GM03348 (cell line): ENCODE results near the gene KRTAP10-12.
"Not testable (repeated sequence)": the region's sequence is repeated elsewhere in the genome, so short reads cannot be mapped to it uniquely, and the experiment has no call there.

ENCODE experiments used
- DNase-seq: peaks from one replicate; pipeline ENCODE4 v3.0.0; 2012; ENCODE audit warnings: low spot score

KRTAP10-12 gene, protein sequence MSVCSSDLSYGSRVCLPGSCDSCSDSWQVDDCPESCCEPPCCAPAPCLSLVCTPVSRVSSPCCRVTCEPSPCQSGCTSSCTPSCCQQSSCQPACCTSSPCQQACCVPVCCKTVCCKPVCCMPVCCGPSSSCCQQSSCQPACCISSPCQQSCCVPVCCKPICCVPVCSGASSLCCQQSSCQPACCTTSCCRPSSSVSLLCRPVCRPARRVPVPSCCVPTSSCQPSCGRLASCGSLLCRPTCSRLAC

DNA sequence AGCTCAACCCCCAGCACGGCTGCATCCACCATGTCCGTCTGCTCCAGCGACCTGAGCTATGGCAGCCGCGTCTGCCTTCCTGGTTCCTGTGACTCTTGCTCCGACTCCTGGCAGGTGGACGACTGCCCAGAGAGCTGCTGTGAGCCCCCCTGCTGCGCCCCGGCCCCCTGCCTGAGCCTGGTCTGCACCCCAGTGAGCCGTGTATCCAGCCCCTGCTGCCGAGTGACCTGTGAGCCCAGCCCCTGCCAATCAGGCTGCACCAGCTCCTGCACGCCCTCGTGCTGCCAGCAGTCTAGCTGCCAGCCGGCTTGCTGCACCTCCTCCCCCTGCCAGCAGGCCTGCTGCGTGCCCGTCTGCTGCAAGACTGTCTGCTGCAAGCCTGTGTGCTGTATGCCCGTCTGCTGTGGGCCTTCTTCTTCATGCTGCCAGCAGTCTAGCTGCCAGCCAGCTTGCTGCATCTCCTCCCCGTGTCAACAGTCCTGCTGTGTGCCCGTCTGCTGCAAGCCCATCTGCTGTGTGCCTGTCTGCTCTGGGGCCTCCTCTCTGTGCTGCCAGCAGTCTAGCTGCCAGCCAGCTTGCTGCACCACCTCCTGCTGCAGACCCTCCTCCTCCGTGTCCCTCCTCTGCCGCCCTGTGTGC lies at the start of gene KRTAP10-12:
Gene KRTAP10-12 (plus strand): TSS at position 1 of the 639 bp plus-strand sequence. CDS start 30 bp downstream, at position 31.
- not testable (repeated sequence) for DNase-seq

DNA sequence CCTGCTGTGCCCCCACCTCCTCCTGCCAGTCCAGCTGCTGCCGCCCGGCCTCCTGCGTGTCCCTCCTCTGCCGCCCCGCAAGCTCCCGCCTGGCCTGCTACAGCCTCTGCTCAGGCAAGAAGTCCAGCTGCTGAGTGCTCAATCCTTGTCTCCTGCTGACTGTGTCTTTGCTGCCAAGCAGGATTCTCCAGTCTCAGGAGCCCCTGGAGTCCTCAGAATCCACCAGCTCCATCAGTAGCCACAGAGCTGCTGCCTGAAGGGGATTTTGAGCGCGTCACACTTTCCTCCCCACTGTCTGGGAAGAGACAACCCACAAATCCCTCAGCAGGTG lies 49.8 kb upstream of the KRTAP10-12 start:
- DNase-seq, result no peak

DNA sequence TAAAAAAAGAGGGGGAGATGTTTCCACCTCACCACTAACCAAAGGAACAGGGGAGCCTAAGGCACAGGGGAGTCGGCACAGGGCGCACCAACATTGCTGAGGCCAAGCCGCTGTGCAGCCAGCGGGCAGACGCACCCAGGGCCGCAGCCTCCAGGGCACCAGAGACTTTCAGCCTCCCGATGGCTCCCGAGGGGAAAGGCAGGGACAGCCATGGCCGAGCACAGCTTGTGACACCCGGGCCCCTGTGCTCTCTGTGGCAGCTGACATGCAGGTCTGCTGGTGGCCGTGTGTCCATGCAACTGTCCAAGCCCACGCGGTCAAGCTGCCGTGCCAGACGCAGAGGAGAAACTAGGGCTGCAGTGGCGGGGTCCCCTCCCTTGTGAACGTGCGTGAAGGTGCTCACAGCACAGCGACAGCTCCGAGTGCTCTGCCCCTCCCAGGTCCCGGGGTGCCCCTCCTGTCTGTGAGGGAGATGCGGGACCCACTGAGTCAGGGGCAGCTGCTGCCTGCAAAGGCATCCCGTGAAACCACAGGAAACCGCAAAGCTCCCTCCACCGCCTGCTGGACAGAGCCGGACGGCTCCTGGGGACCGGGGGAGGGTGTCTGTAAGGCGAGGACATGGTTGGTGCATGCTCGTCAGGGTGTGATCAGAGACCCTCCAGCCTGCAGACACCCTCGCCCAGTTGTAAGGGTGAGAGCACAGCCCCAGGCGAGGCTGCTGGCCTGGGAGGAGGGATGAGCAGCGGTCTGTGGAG lies 48.2 kb upstream of the KRTAP10-12 start:
- no peak for DNase-seq

DNA sequence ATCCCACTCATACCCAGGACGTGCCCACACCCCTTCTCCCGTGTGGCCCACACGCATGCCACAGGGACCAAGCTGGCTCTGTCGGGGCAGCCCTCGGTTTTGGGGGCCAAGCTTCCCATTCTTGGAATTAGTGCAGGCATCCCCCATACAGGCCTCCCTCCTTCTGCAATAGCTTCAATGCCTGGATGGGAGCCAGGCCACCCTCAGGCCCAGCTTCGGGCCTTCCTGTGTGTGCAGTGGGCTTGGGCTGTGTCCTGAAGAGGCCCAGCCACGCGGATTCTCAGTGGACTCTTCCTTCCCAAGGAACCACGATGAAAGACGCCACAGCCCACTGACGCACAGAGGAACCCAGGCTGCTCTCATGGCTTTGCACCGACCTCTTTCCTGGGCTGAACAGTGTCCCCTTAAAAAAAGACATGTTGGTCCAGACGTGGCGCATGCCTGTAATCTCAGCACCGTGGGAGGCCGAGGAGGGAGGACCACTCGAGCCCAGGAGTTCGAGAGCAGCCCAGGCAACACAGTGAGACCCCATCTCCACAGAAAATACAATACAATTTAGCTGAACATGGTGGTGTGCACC lies 47.4 kb upstream of the KRTAP10-12 start:
- DNase-seq, result no peak

DNA sequence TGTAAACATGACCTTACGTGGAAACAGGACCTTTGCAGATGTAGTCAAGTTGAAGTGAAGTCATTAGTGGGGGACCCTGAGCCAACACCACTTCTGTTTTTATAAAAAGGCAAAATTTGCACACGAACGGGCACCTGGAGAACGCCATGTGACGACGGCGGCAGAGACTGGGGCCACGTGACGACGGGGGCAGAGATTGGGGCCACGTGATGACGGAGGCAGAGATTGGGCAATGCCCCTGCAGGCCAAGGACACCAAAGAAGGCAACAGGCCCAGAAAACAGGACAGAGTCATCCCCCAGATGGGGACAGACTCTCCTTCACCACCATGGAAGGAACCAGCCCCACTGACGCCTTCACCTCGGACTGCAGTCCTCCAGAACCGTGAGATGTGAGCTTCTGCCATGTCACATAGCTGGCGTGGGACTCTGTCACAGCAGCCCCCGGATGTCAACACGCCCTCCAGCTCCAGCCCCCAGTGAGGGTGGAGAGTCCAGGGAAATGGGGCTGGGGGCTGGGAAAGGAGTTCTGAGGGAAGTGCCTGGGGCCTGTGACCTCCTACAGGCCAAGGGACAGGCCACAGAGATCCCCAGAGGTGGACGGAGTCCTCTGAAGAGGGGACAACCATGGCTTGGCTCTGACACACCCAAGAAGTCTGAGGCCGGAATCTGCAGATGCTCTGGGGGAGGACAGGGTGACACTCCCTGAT lies 46.6 kb upstream of the KRTAP10-12 start:
- DNase-seq, result no peak

DNA sequence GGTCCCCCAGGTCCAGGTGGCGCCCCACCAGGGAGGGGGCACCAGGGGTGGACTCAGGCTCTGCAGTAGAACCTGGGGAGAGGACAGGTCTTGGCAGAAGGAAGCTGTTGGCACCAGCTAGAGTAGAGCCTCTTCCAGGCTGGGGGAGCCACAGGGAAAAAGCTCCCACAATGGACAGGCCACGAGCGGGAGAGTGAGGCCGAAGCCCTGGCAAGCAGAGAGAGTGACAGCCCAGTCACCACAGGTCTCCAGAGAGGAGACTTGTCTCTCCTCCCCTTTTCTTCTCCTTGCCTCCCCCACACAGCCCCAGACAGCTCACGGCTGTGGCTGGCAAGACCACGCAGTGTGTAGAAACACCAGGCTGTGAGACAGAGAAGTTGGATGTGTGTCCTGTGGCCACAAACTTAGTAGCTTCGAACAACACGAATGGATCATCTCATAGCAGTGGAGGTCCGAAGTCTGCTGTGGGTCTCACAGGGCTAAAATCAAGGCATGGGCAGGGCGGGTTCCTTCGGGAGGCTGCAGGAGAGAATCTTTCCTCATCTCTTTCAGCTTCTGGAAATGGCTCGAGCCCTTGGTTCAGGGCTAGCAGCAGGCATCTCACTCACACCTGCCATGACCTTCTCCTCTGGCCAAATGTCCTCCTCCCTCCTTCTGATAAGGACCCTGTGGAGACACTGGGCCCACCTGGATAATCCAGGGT lies 45.8 kb upstream of the KRTAP10-12 start:
- no peak for DNase-seq

DNA sequence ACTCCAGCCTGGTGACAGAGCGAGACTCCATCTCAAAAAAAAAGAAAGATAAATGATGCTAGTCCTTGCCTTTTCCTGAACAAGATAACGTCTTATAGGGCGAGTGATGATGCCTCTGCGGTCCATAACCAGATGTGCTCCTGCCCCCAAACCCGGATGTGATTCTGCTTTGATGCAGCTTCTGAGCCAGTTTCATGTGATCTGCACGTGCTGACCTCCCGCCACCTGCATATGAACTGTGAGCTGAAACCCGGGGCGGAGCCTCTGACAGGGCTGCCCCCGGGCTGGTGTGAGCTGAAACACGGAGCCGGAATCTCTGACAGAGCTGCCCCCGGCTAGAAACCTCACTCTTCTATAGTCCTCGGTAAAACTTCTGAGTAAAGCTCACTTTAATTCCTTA lies 43.8 kb upstream of the KRTAP10-12 start:
- no peak for DNase-seq

DNA sequence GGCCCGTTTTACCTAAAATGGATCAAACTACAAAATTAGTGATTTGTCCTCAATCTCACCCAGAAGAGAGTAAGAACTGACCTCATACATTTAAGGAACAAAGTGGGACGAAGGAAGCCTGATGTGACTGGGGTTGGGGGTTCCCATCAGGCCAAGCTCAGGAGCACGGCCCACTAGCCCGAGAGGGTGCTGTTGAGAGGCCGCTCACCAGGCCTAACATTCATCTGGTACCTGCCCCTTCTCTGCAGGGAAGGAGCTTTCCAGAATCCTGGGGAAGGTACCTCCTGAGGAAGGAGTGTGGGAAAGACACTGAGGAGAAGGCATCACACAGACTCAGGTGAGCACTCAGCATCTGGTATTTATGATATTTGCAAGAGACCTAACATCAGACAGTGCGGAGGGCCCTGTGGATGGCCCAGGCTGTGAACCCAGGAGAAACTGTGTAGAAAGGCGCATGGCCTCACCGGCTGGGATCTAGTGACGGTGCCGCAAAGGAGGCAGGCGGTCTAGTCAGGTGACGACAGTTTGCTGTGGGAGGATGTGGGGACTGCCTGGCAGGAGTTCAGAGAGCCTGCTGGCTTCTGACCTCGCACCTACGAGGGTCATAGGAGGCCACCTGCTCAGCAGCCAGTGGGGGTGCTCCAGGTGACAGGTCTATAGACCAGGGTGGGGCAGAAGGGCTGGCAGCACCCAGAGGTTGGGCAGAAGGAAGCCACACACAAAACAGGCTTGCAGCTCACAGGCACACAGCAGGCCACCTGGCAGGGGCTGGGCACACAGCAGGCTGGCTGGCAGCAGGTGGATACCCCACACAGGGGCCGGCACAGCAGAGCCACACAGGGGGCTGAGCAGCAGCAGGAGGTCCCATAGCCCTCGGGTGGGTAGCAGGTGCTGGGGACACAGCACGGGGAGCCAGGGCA lies 43.1 kb upstream of the KRTAP10-12 start:
- DNase-seq, result no peak

DNA sequence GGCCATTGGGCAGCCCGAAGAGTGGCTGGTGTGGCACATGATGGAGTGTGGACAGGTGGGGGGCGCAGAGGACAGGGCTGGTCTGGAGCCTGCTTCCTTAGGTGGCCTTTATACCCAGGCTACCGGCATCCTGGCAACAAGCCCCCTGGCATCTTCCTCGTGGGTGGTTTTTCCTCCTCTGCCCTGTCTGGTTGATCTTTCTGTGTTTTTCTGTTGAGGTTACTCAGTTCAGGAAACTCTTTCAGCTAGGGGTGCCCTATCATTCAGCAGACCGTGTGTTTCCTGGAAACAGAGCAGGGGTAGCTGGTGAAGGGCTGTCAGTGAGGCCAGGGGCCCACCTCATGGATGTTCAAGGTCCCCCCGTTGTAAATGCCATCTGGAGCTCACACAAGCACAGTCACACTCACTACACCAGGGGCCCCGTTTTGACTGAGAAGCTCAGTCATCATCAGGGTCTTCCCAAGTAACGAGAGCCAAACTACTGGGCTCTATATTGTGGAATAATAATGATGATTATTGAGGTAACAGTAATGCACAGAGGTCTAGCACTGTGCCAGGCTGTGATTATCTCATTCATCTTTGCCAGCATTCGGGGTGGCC lies 42.3 kb upstream of the KRTAP10-12 start, which contains the start of gene KRTAP12-4:
Gene KRTAP12-4 (minus strand): TSS at position 84 of the 600 bp plus-strand sequence. CDS start 45 bp downstream, at position 39.
- DNase-seq, result no peak

DNA sequence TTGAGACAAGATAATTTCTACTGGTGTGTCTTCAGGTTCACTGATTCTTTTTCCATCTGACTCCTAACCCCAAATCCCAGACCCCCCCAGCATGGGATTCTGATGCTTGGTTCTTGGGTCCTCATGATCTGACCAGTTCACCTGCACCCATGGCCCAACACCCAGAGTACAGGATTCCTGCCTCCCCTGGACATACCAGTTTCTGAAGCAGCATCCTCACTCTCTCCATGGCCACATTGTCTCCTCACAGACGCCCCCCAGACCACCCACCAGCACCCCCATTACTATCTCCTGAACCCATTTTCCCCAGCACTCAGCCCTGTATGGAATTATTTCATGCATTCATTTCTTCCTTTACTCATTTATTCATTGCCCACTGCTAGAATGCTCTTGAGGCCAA lies 40.1 kb upstream of the KRTAP10-12 start:
- no peak for DNase-seq

DNA sequence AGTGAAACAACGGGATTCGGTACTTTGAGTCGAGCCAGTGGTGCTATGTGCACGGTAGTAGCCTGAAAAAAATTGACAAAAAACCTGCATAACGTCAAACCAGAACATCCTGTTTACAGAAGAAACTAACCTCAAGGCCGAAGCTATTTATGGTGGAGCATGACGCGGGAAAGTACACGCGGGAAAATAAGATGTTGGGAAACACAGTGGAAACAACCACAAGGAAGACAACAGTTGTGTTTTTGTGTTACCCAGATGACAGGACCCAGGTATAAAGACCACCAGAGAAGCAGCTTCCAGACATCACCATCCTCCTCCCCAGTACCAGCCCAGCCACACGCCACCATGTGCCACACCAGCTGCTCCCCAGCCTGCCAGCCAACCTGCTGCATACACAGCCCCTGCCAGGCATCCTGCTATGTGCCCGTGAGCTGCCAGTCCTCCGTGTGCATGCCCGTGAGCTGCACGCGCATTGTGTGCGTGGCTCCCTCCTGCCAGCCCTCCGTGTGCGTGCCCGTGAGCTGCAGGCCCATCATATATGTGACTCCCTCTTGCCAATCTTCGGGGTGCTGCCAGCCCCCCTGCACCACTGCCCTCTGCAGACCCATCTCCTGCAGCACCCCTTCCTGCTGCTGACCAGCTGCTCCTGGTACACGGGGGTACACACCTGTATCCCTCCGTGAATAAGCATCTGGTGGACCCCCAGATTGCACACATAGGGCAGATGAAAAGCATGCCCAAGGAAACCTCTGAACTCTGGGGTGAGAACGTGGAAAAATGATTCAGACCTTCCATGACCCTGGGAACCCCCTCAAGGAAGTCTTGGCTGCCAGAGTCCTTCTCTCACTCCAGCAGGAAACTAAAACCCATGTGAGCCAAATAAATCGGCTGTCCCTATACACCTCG lies 39.1 kb upstream of the KRTAP10-12 start, which contains the start of gene KRTAP12-3:
Gene KRTAP12-3 (plus strand): TSS at position 298 of the 906 bp plus-strand sequence. CDS start 48 bp downstream, at position 346.
- DNase-seq, result no peak

DNA sequence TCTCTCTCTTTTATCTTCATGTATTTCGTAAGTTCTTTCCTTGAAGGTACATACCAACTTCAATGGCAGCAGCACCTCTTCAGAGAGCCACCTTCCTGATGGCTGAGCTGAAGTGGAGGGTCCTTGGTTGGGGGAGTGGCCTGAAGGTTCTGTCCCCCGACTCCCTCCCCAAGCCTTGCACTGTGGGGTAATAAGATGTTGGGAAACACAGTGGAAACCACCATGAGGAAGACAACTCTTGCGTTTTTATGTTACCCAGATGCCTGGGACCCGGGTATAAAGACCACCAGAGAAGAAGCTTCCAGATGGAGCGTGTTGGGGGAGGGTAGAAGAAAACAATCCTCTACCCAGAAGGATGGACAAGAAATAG lies 38.4 kb upstream of the KRTAP10-12 start:
- DNase-seq, result no peak

DNA sequence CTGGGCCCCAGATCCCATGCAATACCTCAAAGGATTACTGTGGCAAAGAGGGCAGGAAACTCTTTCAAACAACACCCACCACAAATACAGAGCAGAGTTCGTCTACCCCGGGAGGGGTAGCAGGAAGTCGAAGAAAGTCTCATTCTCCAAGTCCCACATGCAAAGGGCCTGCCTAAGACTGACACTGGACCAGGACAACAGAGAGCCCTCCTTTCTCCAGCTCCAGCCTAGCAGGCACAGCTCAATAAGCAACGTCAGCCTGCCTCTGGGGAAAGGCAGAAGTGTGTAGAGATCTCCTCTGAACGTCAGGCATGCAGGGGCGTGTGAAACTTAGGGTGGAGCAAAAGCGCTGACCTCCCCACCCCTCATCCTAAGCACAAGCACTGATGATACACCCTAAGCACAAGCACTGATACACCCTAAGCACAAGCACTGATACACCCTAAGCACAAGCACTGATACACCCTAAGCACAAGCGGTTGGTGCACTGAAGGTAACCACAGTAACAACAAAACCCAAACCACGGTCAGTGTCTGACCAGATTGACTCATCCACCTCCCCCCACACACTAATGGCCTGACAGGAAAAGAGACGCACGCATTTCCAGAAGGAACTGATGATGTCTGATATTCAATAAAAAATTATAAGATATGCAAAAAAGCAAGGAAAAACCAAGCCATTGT lies 37.9 kb upstream of the KRTAP10-12 start:
- DNase-seq, result no peak

DNA sequence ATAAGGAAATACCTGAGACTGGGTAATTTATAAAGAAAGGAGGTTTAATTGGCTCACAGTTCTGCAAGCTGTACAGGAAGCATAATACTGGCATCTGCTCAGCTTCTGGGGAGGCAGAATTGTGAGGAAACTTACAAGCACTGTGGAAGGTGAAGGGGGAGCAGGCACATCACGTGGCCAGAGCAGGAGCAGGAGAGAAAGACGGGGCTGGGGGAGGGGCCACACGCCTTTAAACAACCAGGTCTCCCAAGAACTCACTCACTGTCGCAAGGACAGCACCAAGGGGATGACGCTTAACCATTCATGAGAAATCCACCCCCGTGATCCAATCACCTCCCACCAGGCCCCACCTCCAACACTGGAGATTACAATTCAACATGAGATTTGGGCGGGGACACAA lies 35.4 kb upstream of the KRTAP10-12 start:
- DNase-seq, result not testable (repeated sequence)

DNA sequence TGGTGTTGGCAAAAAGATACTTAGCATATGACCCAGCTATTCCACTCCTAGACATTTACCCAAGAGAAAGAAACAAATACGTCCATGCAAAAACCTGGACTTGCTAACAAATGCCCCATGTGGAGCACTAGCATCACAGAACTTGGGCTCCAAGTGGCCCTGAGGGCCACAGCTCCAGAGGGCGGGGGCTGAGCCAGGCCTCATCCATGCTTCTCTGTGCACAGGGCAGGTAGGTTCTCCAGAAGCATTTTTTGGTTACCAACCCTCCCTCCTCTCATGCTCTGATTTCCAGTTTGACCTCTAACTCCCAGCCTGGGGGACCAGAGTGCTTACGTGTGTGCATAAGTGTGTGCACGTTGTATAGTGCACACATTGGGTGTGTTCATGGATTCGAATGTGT lies 32.3 kb upstream of the KRTAP10-12 start:
- DNase-seq, result no peak

DNA sequence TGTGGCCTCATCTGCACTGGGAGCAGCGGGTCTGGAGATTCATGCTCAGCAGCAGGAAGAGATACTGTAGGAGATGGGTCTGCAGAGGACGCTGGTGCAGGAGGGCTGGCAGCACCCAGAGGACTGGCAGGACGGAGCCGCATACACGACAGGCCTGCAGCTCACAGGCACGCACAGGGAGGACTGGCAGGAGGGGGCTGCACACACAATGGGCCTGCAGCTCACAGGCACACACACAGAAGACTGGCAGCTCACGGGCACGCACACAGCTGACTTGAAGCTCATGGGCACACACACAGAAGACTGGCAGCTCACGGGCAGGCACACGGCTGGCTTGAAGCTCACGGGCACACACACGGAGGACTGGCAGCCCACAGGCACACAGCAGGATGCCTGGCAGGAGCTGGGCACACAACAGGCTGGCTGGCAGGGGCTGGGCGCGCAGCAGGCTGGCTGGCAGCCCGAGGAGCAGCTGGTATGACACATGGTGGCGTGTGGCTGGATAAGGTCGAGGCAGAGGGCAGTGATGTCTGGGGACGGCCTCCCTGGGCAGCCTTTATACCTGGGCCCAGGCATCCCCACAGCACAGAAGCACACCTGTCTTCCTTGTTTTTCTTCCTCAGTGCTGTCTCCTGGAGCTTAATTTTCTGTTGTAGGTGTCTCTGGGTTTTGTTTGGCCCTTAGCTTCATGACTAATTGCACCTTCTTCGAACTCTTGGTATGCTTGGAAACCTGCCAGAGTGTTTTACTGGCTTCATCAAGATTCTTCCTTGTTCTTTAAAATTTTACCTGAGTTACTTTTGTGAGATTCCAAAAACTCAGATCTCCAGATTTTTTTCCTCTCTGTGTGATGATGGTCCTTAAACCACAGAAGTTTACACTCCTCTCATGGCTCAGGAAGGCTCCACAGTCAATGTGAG lies 30.3 kb upstream of the KRTAP10-12 start, which contains the start of gene KRTAP12-2:
Gene KRTAP12-2 (minus strand): TSS at position 527 of the 920 bp plus-strand sequence. CDS start 41 bp downstream, at position 486.
- DNase-seq, result no peak

DNA sequence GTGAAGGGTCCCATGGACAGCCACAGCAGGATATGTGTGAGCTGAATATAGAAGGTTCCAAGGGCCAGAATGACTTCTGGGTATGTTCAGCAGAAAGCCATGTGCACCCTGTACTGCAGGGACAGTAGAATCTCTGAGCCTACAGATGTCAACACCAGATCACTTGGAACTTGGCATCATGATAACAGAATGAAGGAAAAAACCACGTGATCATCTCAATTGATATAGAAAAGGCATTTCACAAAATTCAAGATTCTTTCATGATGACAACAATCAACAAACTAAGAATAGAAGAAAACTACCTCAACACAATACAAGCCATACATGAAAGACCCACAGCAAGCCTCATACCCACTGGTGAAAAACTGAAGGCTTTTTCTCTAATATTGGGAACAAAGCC lies 29.4 kb upstream of the KRTAP10-12 start:
- no peak for DNase-seq
